Neuronal stem cell (in vitro differentiated cells): ENCODE measurements around the gene WWC1.

ENCODE experiments used
- DNase-seq: peaks from one replicate; pipeline ENCODE4 v3.0.0-alpha.2; 2013; ENCODE audit warnings: low spot score
- H2AFZ ChIP-seq: one replicate; pipeline ENCODE4 v1.6.1; 2013; ENCODE audit warnings: mild to moderate bottlenecking, low read length, inconsistent platforms
- H2AK5ac ChIP-seq: 2 replicates; pipeline ENCODE4 v1.6.1; 2013; ENCODE audit warnings: low read depth, mild to moderate bottlenecking, inconsistent platforms, low read length, moderate library complexity, mixed read lengths
- H2BK120ac ChIP-seq: 2 replicates; pipeline ENCODE4 v1.6.1; 2013; ENCODE audit warnings: low read depth, mild to moderate bottlenecking, inconsistent platforms, low read length, moderate library complexity, mixed read lengths
- H2BK12ac ChIP-seq: one replicate; pipeline ENCODE4 v1.6.1; 2013; ENCODE audit warnings: low read length, inconsistent platforms
- H2BK15ac ChIP-seq: 2 replicates; pipeline ENCODE4 v1.6.1; 2013; ENCODE audit warnings: mild to moderate bottlenecking, low read length, inconsistent platforms, mixed read lengths
- H2BK5ac ChIP-seq: one replicate; pipeline ENCODE4 v1.6.1; 2013; ENCODE audit warnings: inconsistent platforms, mild to moderate bottlenecking, low read length, moderate library complexity
- H3K14ac ChIP-seq: one replicate; pipeline ENCODE4 v1.6.1; 2013; ENCODE audit warnings: low read length, inconsistent platforms
- H3K18ac ChIP-seq: 2 replicates; pipeline ENCODE4 v1.6.1; 2013; ENCODE audit warnings: low read length, inconsistent platforms
- H3K23ac ChIP-seq: 2 replicates; pipeline ENCODE4 v1.6.1; 2013; ENCODE audit warnings: low read depth, mild to moderate bottlenecking, mixed read lengths, low read length, inconsistent platforms; ENCODE audit not compliant: poor library complexity
- H3K27ac ChIP-seq: replicated peaks from 3 replicates; pipeline ENCODE4 v1.5.1; 2013; ENCODE audit warnings: low read length, inconsistent platforms
- H3K27me3 ChIP-seq, 3 experiments: 2 replicates each; pipeline ENCODE4 v1.6.1; 2013; ENCODE audit warnings: low read length in 3 of 3, mild to moderate bottlenecking in 2 of 3, inconsistent platforms in 1 of 3, low read depth in 1 of 3, mixed read lengths in 1 of 3, moderate library complexity in 1 of 3; ENCODE audit not compliant: control insufficient read depth in 3 of 3, insufficient read depth in 3 of 3
- H3K36me3 ChIP-seq, 2 donors: replicated peaks in 1 of 2; 2 replicates each; pipeline ENCODE4 v1.6.1; 2013; ENCODE audit warnings: low read length in 2 of 2; ENCODE audit not compliant: control insufficient read depth in 2 of 2, insufficient read depth in 2 of 2
- H3K4ac ChIP-seq: 2 replicates; pipeline ENCODE4 v1.6.1; 2013; ENCODE audit warnings: inconsistent platforms, mild to moderate bottlenecking, low read length, moderate library complexity
- H3K4me1 ChIP-seq, 2 donors: 1 replicate in 1 of 2; 2 replicates in 1 of 2; pipeline ENCODE4 v1.6.1; 2013; ENCODE audit warnings: low read length in 2 of 2, low read depth in 1 of 2; ENCODE audit not compliant: control insufficient read depth in 2 of 2, insufficient read depth in 1 of 2
- H3K4me2 ChIP-seq: one replicate; pipeline ENCODE4 v1.6.1; 2013; ENCODE audit warnings: mild to moderate bottlenecking, low read length, inconsistent platforms; ENCODE audit not compliant: insufficient read depth, poor library complexity, severe bottlenecking
- H3K4me3 ChIP-seq, 2 donors: 2 replicates each; pipeline ENCODE4 v1.5.1; 2013; ENCODE audit warnings: low read length in 2 of 2, mild to moderate bottlenecking in 2 of 2, inconsistent platforms in 1 of 2, moderate library complexity in 1 of 2
- H3K79me1 ChIP-seq: one replicate; pipeline ENCODE4 v1.6.1; 2013; ENCODE audit warnings: low read depth, mild to moderate bottlenecking, inconsistent platforms, low read length, moderate library complexity
- H3K9ac ChIP-seq: one replicate; pipeline ENCODE4 v1.6.1; 2013; ENCODE audit warnings: mild to moderate bottlenecking, low read depth, low read length, inconsistent platforms; ENCODE audit not compliant: poor library complexity
- H3K9me3 ChIP-seq, 2 donors: replicated peaks in 1 of 2; 2 replicates each; pipeline versions ENCODE3 to v1.6.1; 2013; ENCODE audit warnings: low read length in 2 of 2, mild to moderate bottlenecking in 2 of 2, inconsistent platforms in 1 of 2, low read depth in 1 of 2, mixed read lengths in 1 of 2, moderate library complexity in 1 of 2; ENCODE audit not compliant: control insufficient read depth in 2 of 2, insufficient read depth in 1 of 2
- H4K8ac ChIP-seq: one replicate; pipeline ENCODE4 v1.6.1; 2013; ENCODE audit warnings: low read depth, mild to moderate bottlenecking, inconsistent platforms, low read length, moderate library complexity
- H4K91ac ChIP-seq: one replicate; pipeline ENCODE4 v1.6.1; 2013; ENCODE audit warnings: low read length, low read depth, mild to moderate bottlenecking, inconsistent platforms; ENCODE audit not compliant: poor library complexity
- WGBS, 2 donors: extraction: QIAGEN DNeasy Blood & Tissue Kit; methylation state at CpG; one replicate each; pipeline ENCODE4 v1.1.7; 2013; ENCODE audit warnings: missing lambda C conversion rate in 2 of 2, mixed read lengths in 1 of 2; ENCODE audit not compliant: insufficient read length in 2 of 2, insufficient replicate concordance in 1 of 2; ENCODE audit errors: extremely low coverage in 2 of 2; 5-methylcytosine and 5-hydroxymethylcytosine counted together

WWC1 gene

GRCh38 chr5:168254013-168254693, 37.3 kb upstream of the WWC1 start:
- no peak for DNase-seq
- H3K23ac ChIP-seq = no peak overlapping the region
- no peak overlapping the region for H2BK15ac ChIP-seq
- H3K4me2 ChIP-seq = no peak overlapping the region
- no peak overlapping the region for H4K91ac ChIP-seq
- H4K8ac ChIP-seq = no peak overlapping the region
- no peaks in the 10 kb centered on the region for H3K9me3 ChIP-seq
- peak overlapping the region; percentile 24 for H2AK5ac ChIP-seq
- H2BK5ac ChIP-seq = no peak overlapping the region
- peaks cover 0 to 5% of the 10 kb centered on the region in 2 donors for H3K4me1 ChIP-seq
- no CpG with 5 or more reads among the region's 9 CpGs for WGBS, 2 donors
- no peak overlapping the region for H2BK120ac ChIP-seq
- H3K4ac ChIP-seq = no peak overlapping the region
- no peaks in the 10 kb centered on the region for H3K36me3 ChIP-seq
- H3K9ac ChIP-seq = no peak overlapping the region
- no peaks in the 10 kb centered on the region for H3K27me3 ChIP-seq
- H3K14ac ChIP-seq = no peak overlapping the region
- no peak overlapping the region for H3K4me3 ChIP-seq
- H3K27ac ChIP-seq = no peak overlapping the region
- no peak overlapping the region for H3K18ac ChIP-seq
- H3K79me1 ChIP-seq = no peaks in the 10 kb centered on the region
- H2AFZ ChIP-seq = no peak overlapping the region
- H2BK12ac ChIP-seq = no peak overlapping the region

GRCh38 chr5:168260353-168261226, 30.9 kb upstream of the WWC1 start:
- no peak overlapping the region for H3K27ac ChIP-seq
- peaks cover 0 to 19% of the 10 kb centered on the region in 2 donors for H3K36me3 ChIP-seq
- no peaks in the 10 kb centered on the region for H3K27me3 ChIP-seq
- H2BK15ac ChIP-seq = no peak overlapping the region
- H2AFZ ChIP-seq = no peak overlapping the region
- WGBS, 2 donors = no CpG with 5 or more reads among the region's 15 CpGs
- H2BK12ac ChIP-seq = no peak overlapping the region
- no peak overlapping the region for H2BK5ac ChIP-seq
- no peak overlapping the region for H3K23ac ChIP-seq
- no peak overlapping the region for H3K4me2 ChIP-seq
- no peak overlapping the region for H4K91ac ChIP-seq
- no peak overlapping the region for H3K14ac ChIP-seq
- H2BK120ac ChIP-seq = no peak overlapping the region
- no peak overlapping the region for H3K4me3 ChIP-seq
- no peak overlapping the region for H3K4ac ChIP-seq
- no peak overlapping the region for H4K8ac ChIP-seq
- DNase-seq = no peak
- H2AK5ac ChIP-seq = no peak overlapping the region
- peaks cover 0 to 1% of the 10 kb centered on the region in 2 donors for H3K4me1 ChIP-seq
- no peak overlapping the region for H3K18ac ChIP-seq
- no peaks in the 10 kb centered on the region for H3K79me1 ChIP-seq
- no peak overlapping the region for H3K9ac ChIP-seq
- H3K9me3 ChIP-seq = no peaks in the 10 kb centered on the region

DNA sequence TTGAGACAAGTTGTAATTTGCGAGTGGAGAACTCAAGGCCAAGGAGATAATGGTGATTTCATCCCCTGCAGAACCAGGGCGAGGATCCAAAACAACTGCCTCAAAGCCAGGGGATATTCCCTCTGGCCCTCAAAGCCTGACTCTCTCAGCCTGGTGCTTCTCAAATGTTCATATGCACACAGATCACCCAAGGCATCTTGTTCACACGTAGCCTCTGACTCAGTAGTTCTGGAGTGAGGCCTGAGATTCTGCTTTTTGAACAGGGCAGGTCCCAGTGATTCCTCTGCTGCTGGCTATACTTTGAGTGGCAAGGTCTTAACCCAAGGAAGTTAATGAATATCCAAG, 30.2 kb upstream of the WWC1 start:
- no peak overlapping the region for H2BK120ac ChIP-seq
- H2BK15ac ChIP-seq = no peak overlapping the region
- no peak overlapping the region for H3K27ac ChIP-seq
- peaks cover 0 to 19% of the 10 kb centered on the region in 2 donors for H3K36me3 ChIP-seq
- no peak overlapping the region for H4K91ac ChIP-seq
- no peak overlapping the region for H3K18ac ChIP-seq
- no peaks in the 10 kb centered on the region for H3K79me1 ChIP-seq
- H3K4me2 ChIP-seq = no peak overlapping the region
- no peaks in the 10 kb centered on the region for H3K27me3 ChIP-seq
- no peaks in the 10 kb centered on the region for H3K9me3 ChIP-seq
- H2AK5ac ChIP-seq = no peak overlapping the region
- H4K8ac ChIP-seq = no peak overlapping the region
- H2BK12ac ChIP-seq = no peak overlapping the region
- H3K4ac ChIP-seq = no peak overlapping the region
- H3K14ac ChIP-seq = no peak overlapping the region
- peaks cover 0 to 1% of the 10 kb centered on the region in 2 donors for H3K4me1 ChIP-seq
- no peak overlapping the region for H2AFZ ChIP-seq
- no CpG with 5 or more reads among the region's 3 CpGs for WGBS, 2 donors
- no peak overlapping the region for H3K23ac ChIP-seq
- no peak overlapping the region for H3K9ac ChIP-seq
- H3K4me3 ChIP-seq = no peak overlapping the region
- DNase-seq = no peak
- no peak overlapping the region for H2BK5ac ChIP-seq

- Histone ChIP-seq H2AK5ac (no peak overlapping the region), H3K27ac (no peak overlapping the region), H3K79me1 (no peaks in the 10 kb centered on the region), H3K18ac (peak overlapping the region; percentile 62), H3K9me3 (no peaks in the 10 kb centered on the region), H3K27me3 (no peaks in the 10 kb centered on the region), H3K4me3 (no peak overlapping the region), H4K91ac (no peak overlapping the region), H2BK5ac (no peak overlapping the region), H3K36me3 (peaks cover 0 to 19% of the 10 kb centered on the region in 2 donors), H3K14ac (no peak overlapping the region), H2BK15ac (no peak overlapping the region), H4K8ac (no peak overlapping the region), H2AFZ (no peak overlapping the region), H3K23ac (no peak overlapping the region), H3K9ac (no peak overlapping the region), H2BK12ac (no peak overlapping the region), H3K4ac (no peak overlapping the region), H2BK120ac (no peak overlapping the region), H3K4me2 (no peak overlapping the region), H3K4me1 (peaks cover 0 to 1% of the 10 kb centered on the region in 2 donors)
- DNase-seq = no peak
- no CpG with 5 or more reads among the region's 39 CpGs for WGBS, 2 donors
Observed at GRCh38 chr5:168262042-168262743, 29.3 kb upstream of the WWC1 start.
